H54 (cell line): ENCODE data around the gene HDAC7.

Experiments used
- DNase-seq: peaks from one replicate; pipeline ENCODE4 v3.0.0; 2011; ENCODE audit warnings: low spot score, mixed read lengths; ENCODE audit not compliant: insufficient read length
- FAIRE-seq: peaks from 3 replicates; lab custom pipeline; 2011; peaks lifted over from hg19 to GRCh38; lab: Jason Lieb, UNC
- POLR2A ChIP-seq: IDR thresholded peaks from 2 replicates; pipeline ENCODE4 v1.6.1; 2011; ENCODE audit warnings: low read depth, mild to moderate bottlenecking, low read length

Gene HDAC7

DNA sequence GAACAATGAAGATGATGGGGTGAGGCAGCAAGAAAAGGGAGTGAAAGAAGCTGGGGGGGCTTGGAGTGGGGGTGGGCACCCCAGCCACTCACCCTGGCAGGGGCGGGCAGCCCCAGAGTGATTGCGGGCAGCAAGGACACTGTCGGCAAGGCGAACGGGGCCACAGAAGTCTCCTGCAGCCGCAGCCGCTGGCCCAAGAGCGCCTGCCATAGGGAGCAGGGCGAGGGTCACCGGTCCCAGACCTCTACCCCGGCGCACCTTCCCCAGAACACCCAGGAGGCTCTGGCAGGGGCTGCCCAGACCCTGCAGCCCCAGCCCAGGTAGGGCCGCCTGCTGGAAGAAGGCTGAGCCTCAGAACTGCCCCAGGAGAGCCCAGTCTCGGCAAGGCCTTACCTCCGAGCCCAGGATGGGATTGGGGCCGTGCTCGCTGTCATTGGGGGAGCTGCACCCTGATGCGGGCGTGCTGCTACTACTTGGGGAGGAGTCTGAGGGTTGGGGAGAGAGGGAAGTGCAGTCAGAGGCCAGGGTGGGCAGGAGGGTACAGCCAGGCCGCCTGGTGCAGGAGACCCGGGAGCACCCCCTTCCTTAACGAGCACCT lies 23.8 kb downstream of the HDAC7 start:
- FAIRE-seq (no peak), DNase-seq (no peak)
- no peak for TF ChIP-seq POLR2A

DNA sequence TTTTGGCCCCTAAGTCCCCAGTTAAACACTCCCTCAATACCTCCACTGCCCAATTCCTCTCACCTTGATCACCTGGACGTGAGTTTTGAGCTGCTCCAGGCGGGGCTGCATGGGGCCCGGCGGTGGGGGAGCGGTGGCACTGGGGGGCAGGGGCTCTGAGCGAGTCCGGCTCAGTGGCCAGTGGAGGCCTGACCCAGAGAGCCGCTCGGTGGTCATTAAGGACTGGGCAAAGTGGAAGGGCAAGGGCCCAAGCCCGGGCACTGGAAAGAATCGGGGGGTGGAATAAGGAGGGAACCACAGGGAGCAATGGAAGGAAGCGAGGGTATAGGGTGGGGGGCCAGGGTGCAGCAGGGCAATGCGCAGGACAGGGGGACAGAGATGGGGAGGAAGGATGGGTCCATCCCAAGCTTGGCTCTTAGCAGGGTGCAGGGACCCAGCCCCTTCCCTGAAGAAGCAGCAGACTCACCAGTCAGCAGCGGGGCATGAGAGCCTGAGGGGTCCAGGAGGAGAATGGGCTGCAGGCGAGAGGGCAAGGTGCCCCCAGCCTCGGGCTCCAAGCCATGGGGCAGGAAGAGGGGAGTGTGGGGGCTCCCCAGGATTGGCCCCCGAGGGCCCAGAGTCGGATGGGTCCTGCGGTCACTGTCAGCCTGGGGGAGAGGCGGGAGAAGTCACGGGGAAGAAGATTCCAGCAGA lies 24.4 kb downstream of the HDAC7 start:
- TF ChIP-seq POLR2A, result no peak
- no peak for FAIRE-seq
- DNase-seq, result no peak

- DNase-seq (no peak), FAIRE-seq (no peak)
- TF ChIP-seq POLR2A, result no peak
Measured at GRCh38 chr12:47794679-47795078, 25.0 kb downstream of the HDAC7 start.

- FAIRE-seq, result no peak
- TF ChIP-seq POLR2A, result no peak
- no peak for DNase-seq
Measured at GRCh38 chr12:47793015-47793681, 26.6 kb downstream of the HDAC7 start.

- DNase-seq (no peak), FAIRE-seq (no peak)
- TF ChIP-seq POLR2A, result no peak
Measured at GRCh38 chr12:47791874-47792273, 27.8 kb downstream of the HDAC7 start.

DNA sequence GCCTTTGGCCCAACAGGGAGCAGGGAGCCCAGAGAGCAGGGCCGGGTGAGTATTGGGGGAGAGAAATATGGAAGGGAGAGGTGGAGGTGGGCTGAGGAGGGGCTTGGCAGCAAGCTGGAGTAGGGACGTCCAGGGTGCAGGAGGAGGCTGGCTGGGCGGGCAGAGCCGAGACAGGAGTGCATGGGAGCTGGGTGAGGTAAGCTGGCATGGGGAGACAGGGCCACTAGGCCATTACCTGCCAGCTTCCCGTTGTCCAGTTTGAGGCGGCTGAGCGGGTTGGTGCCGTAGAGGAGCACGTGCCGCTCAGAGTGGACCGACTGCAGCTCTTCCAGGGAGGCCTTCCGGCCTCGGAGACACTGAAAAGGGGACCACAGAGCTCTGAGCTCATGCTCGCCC lies 28.4 kb downstream of the HDAC7 start:
- no peak for TF ChIP-seq POLR2A
- DNase-seq (no peak), FAIRE-seq (no peak)

- FAIRE-seq (no peak), DNase-seq (no peak)
- TF ChIP-seq POLR2A, result no peak
Measured at GRCh38 chr12:47790676-47791350, 28.9 kb downstream of the HDAC7 start.

DNA sequence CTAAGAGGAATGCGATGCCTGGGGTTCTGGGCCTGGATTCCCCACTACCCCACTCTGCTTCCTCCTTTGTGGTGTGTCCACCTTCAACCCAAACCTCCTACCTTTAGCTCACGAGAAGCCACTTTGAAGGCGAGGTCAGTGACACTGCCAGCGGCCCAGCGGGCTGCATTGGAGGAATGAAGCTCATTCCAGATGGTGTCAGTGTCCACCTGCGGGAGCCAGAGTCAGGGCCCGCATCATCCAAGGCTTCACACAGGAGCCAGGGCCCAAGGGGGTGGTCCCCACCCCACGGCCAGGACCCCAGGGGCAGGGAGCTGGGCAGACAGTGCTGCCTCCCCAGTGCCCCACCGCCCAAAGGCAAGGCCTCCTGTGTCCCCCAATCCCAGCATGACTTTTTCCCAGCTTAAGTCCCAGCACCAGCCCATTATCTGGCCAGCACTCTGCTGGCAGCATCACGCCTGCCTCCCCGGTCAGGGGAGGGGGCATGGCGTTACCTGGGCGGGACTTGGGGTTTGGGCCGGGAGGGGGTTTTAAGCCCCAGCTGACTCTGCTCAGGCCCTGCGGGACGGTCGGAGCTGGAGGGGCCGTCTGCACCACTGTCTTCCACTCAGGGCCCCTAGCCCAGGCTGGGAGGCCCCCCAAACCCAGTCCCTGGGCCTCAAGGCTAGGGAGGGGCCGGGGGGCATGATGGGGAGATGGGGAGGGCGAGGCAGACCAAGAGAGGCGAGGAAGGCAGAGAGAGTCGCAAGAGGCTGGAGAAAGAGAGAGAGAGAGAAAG lies 29.8 kb downstream of the HDAC7 start:
- DNase-seq (no peak), FAIRE-seq (no peak)
- no peak for TF ChIP-seq POLR2A

DNA sequence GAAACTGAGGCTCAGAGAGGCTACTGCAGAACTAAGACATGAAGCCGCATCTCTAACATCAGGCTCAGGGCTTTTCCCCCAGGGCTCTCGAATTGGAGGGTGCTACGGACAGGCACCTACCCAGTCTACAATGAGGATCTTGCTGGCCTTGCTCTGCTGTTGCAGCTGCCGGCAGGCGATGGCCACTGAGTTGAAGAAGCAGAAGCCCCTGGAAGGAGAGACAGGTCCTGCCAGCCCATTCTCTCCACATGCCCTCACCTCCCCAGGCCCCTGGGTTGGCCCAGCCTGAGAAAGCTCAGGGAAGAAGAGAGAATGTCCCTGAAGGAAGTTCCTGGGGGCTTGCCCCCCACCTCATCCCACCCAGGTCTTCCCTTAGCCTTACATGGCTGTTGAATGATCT lies 30.6 kb downstream of the HDAC7 start:
- no peak for TF ChIP-seq POLR2A

DNA sequence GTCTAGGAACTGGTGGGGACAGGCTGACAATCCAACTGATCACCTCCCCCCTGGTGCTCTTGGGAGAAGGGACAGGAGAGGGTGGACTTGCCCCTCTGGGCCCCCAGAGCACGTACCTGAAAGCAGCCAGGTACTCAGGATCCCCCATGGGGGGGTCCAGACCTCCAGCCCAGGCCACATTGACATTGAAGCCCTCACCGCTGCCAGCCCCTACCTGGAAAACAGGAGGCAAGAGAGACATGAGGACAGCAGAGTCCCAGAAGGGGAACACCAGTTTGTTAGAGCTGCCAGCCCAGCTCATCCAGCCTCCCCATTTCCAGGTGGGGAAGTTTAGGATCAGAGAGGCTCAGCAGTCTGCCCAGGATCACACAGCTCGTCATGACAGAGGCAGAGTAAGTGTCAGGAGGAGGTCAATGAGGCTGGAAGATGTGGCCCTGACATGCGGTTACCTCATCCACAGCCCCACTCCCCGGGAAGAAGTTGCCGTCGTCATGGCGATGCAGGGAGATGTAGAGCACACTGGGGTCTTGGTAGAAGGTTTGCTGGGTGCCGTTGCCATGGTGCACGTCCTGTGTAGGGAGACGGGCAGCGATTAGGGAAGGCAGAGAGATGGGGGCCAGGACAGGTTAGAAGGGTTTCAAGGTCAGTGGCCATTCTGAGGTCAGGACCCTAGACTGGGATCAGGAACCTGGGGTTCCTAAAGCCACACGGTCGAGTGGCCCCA lies 31.9 kb downstream of the HDAC7 start:
- TF ChIP-seq POLR2A, result no peak
- FAIRE-seq, result no peak

More for the DNA sequence above, 30.6 kb downstream of the HDAC7 start:
- no peak for FAIRE-seq
- DNase-seq, result no peak

GRCh38 chr12:47786662-47787280 lies 32.9 kb downstream of the HDAC7 start:
- DNase-seq, result no peak
- FAIRE-seq, result no peak
- no peak for TF ChIP-seq POLR2A

More for the DNA sequence above, 31.9 kb downstream of the HDAC7 start:
- DNase-seq, result no peak

GRCh38 chr12:47785887-47786661 lies 33.6 kb downstream of the HDAC7 start:
- no peak for TF ChIP-seq POLR2A
- FAIRE-seq (no peak), DNase-seq (no peak)
